Testis (tissue), 3 donors: Measurements from ENCODE around the gene KRT10. TPM values are rescaled to one million over a fixed set of nuclear protein-coding genes. Genes with fewer than 3 reads are reported as not detected.

Experiments used
- DNase-seq: peaks from one replicate; pipeline ENCODE4 v3.0.0-alpha.2; 2019
- H3K27ac ChIP-seq, 2 donors: fragments of 200-600 bp; sonication (generic); one replicate each; pipeline ENCODE4 v1.5.1; 2019
- H3K27me3 ChIP-seq: fragments of 200-600 bp; sonication (generic); one replicate; pipeline ENCODE4 v1.5.1; 2019
- H3K36me3 ChIP-seq: fragments of 200-600 bp; sonication (generic); one replicate; pipeline ENCODE4 v1.5.1; 2017; ENCODE audit warnings: low read depth; ENCODE audit errors: missing control alignments
- H3K4me1 ChIP-seq: fragments of 200-600 bp; sonication (generic); one replicate; pipeline ENCODE4 v1.5.1; 2019
- H3K4me3 ChIP-seq, 2 donors: fragments of 200-600 bp; sonication (generic); one replicate each; pipeline ENCODE4 v1.5.1; 2017 to 2019
- H3K9me3 ChIP-seq: fragments of 200-600 bp; sonication (generic); one replicate; pipeline ENCODE4 v1.5.1; 2017
- POLR2A ChIP-seq: fragments of 450-650 bp; IDR thresholded peaks from one replicate; pipeline ENCODE4 v1.6.1; 2017; ENCODE audit warnings: antibody characterized with exemption, mild to moderate bottlenecking, moderate library complexity
- WGBS, 2 donors: methylation state at CpG; one replicate each; pipeline ENCODE4 v1.1.5; 2018; 5-methylcytosine and 5-hydroxymethylcytosine counted together
- intact Hi-C: fragments of 100-400 bp; cut with DNase I; formaldehyde crosslinking; loops from one replicate; pipeline ENCODE4 v1.15.1; 2023; ENCODE audit warnings: low total_unique reads
- polyA plus RNA-seq: library from polyadenylated mRNA; stranded (reverse); fragments of 350-450 nt; fragmentation: Illumina TruSeq; extraction: RNeasy Lipid Tissue Mini Kit (QIAGEN cat#74804); gene quantifications from one replicate; pipeline ENCODE4 v1.2.3, GENCODE V29; 2014; ENCODE audit warnings: low read depth, low replicate concordance; ENCODE audit not compliant: insufficient read depth
- total RNA-seq, 2 donors: library from RNA; depleted of rRNA; stranded (reverse); fragments of >200 nt; gene quantifications; one replicate each; pipeline ENCODE4 v1.2.3, GENCODE V29; 2016
- TF ChIP-seq, protein P1 (sequence below), 3 experiments: fragments of 450-650 bp in 2 of 3; fragments of 200-600 bp in 1 of 3; sonication (generic) in 1 of 3; IDR thresholded peaks; one replicate each; pipeline ENCODE4 v1.5.1; 2016 to 2019; ENCODE audit warnings: antibody characterized with exemption in 3 of 3, mild to moderate bottlenecking in 2 of 3, moderate library complexity in 1 of 3

The KRT10 gene
- total and polyA plus RNA-seq, 3 donors from 2014 or later = 22.1 to 69.4 (median 25.8) TPM

DNA sequence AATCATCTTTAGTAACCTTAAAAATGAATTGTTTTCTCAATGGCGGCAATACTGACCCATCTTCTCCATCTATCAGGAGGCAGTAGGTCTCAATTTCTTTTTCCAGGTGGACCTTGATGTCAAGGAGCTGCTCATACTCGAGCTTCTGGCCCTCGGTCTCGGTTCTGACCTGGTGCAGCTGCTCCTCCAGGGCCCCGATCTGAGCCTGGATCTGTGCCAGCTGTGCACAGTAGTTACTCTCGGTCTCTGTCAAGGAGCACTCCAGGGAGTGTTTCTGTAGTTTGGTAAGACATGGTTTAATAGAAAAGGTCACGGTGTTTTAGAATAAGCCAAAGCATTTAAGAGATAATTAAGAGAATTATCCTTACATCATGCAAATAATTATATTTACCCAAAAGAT lies 45.0 kb downstream of the KRT10 start:
- no peak for DNase-seq
- 63 to 73% methylated on average over 7 of the region's 7 CpGs for WGBS, 2 donors
- Histone ChIP-seq H3K27me3 (no peaks in the 10 kb centered on the region), H3K36me3 (no peaks in the 10 kb centered on the region), H3K4me3 (no peak overlapping the region), H3K27ac (no peak overlapping the region), H3K9me3 (no peaks in the 10 kb centered on the region), H3K4me1 (no peaks in the 10 kb centered on the region)
- intact Hi-C loops = no loop called here
- TF ChIP-seq, protein P1, sequence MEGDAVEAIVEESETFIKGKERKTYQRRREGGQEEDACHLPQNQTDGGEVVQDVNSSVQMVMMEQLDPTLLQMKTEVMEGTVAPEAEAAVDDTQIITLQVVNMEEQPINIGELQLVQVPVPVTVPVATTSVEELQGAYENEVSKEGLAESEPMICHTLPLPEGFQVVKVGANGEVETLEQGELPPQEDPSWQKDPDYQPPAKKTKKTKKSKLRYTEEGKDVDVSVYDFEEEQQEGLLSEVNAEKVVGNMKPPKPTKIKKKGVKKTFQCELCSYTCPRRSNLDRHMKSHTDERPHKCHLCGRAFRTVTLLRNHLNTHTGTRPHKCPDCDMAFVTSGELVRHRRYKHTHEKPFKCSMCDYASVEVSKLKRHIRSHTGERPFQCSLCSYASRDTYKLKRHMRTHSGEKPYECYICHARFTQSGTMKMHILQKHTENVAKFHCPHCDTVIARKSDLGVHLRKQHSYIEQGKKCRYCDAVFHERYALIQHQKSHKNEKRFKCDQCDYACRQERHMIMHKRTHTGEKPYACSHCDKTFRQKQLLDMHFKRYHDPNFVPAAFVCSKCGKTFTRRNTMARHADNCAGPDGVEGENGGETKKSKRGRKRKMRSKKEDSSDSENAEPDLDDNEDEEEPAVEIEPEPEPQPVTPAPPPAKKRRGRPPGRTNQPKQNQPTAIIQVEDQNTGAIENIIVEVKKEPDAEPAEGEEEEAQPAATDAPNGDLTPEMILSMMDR (IDR thresholded peaks at IDR 0.05) = no peak
- TF ChIP-seq POLR2A = no peak

DNA sequence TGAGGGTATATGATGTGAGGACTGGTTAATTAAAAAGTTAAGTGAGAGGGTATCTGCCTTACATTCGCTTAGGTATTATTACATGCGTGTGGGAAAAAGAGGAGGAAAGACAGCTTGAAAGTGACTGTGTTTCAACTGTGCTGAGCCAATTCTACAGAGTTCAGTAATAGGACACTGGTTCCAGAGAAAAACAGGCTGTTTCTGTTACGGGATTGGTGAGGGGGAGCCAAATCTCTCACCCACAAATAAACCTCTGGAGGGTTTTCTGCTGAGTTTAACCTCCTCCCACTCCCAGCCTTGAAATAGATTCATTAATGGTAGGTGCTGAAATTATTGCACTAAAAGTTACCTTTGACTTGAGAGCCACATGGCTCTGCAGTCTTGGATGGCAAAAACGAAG lies 46.5 kb downstream of the KRT10 start:
- Histone ChIP-seq H3K27ac (peak overlapping the region in 1 of 2 donors; percentile 33), H3K4me1 (no peaks in the 10 kb centered on the region), H3K9me3 (no peaks in the 10 kb centered on the region), H3K27me3 (no peaks in the 10 kb centered on the region), H3K36me3 (no peaks in the 10 kb centered on the region), H3K4me3 (no peak overlapping the region)
- DNase-seq = no peak
- no peak for TF ChIP-seq POLR2A
- TF ChIP-seq, protein P1 (IDR thresholded peaks at IDR 0.05) = no peak
- intact Hi-C loops = no loop called here
- WGBS, 2 donors = 21 to 34% methylated on average over 4 of the region's 4 CpGs

DNA sequence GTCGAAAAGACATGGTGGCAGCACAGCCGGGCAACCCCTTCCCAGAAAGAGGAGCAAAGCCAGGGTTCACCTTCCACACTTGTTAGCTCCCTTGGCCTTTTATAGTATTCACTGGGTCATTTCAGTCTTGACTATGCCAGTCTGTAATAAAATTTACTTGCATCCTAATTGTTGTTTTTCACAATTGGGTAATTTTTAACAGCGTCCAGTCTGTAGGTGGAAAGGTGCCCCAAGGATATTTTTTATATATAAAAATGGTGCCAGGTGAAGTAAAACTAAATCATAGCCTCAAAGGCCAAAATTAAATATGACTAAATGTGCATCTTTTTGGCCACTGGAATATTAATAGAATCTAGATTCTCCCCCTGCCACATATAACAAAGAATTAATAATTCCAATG lies 50.3 kb downstream of the KRT10 start, which contains the start of gene KRT26:
Gene KRT26 (minus strand): TSS at position 101 of the 400 bp plus-strand sequence. CDS start 88 bp downstream, at position 13.
- H3K4me1 ChIP-seq = no peaks in the 10 kb centered on the region
- H3K36me3 ChIP-seq = no peaks in the 10 kb centered on the region
- no peak for DNase-seq

More for the DNA sequence above, 50.3 kb downstream of the KRT10 start, which contains the start of gene KRT26:
- H3K9me3 ChIP-seq = no peaks in the 10 kb centered on the region
- 90 to 95% methylated on average over 3 of the region's 3 CpGs for WGBS, 2 donors
- no peak within 1 kb of the TSS for H3K4me3 ChIP-seq
- intact Hi-C loops = no loop called here
- no peaks in the 10 kb centered on the region for H3K27me3 ChIP-seq
- no peak within 1 kb of the TSS for H3K27ac ChIP-seq
- no peak for TF ChIP-seq POLR2A
- TF ChIP-seq, protein P1 (IDR thresholded peaks at IDR 0.05) = no peak

Other genes with a start within 250 kb of the KRT10 start
- 10 to 100 TPM; 80.3 to 81.6 TPM for gene SMARCE1, start 174.8 kb downstream of the KRT10 start, total RNA-seq
- gene SMARCE1, start 174.8 kb downstream of the KRT10 start, polyA plus RNA-seq = 86.4 TPM
- gene KRT222, start 157.4 kb downstream of the KRT10 start, total RNA-seq = 1 to 10 TPM; 1.2 to 3.1 TPM
- 1.0 TPM for gene KRT222, start 157.4 kb downstream of the KRT10 start, polyA plus RNA-seq
- gene KRT24, start 118.9 kb downstream of the KRT10 start, total RNA-seq = under 1 TPM in 1 of 2 donors, not detected in 1; 0.12 TPM
- not detected for gene KRT24, start 118.9 kb downstream of the KRT10 start, polyA plus RNA-seq
- gene KRT25, start 67.3 kb downstream of the KRT10 start, total RNA-seq = 1 to 10 TPM; 1.2 to 1.3 TPM
- 1.6 TPM for gene KRT25, start 67.3 kb downstream of the KRT10 start, polyA plus RNA-seq
- under 1 TPM; 0.62 to 0.79 TPM for gene KRT26, start 50.4 kb downstream of the KRT10 start, total RNA-seq
- 0.30 TPM for gene KRT26, start 50.4 kb downstream of the KRT10 start, polyA plus RNA-seq
- 1 to 10 TPM in 1 of 2 donors, under 1 TPM in 1; 0.87 to 1.4 TPM for gene KRT27, start 40.1 kb downstream of the KRT10 start, total RNA-seq
- gene KRT27, start 40.1 kb downstream of the KRT10 start, polyA plus RNA-seq = 0.58 TPM
- under 1 TPM; 0.43 to 0.87 TPM for gene KRT28, start 22.7 kb downstream of the KRT10 start, total RNA-seq
- gene KRT28, start 22.7 kb downstream of the KRT10 start, polyA plus RNA-seq = 0.37 TPM
- under 1 TPM; 0.63 to 0.68 TPM for gene KRT12, start 44.6 kb upstream of the KRT10 start, total RNA-seq
- gene KRT12, start 44.6 kb upstream of the KRT10 start, polyA plus RNA-seq = 0.26 TPM
- not detected for gene KRT20, start 62.6 kb upstream of the KRT10 start, total RNA-seq
- not detected for gene KRT20, start 62.6 kb upstream of the KRT10 start, polyA plus RNA-seq
- gene KRT23, start 115.0 kb upstream of the KRT10 start, total RNA-seq = 10 to 100 TPM; 14.0 to 17.3 TPM
- gene KRT23, start 115.0 kb upstream of the KRT10 start, polyA plus RNA-seq = 52.2 TPM
- gene KRT39, start 144.3 kb upstream of the KRT10 start, total RNA-seq = not detected
- not detected for gene KRT39, start 144.3 kb upstream of the KRT10 start, polyA plus RNA-seq
- gene KRT40, start 161.7 kb upstream of the KRT10 start, total RNA-seq = under 1 TPM in 1 of 2 donors, not detected in 1; 0.16 TPM
- 0.45 TPM for gene KRT40, start 161.7 kb upstream of the KRT10 start, polyA plus RNA-seq
- not detected for gene KRTAP3-3, start 171.6 kb upstream of the KRT10 start, total RNA-seq
- gene KRTAP3-3, start 171.6 kb upstream of the KRT10 start, polyA plus RNA-seq = not detected
- not detected for gene KRTAP3-2, start 177.3 kb upstream of the KRT10 start, total RNA-seq
- not detected for gene KRTAP3-2, start 177.3 kb upstream of the KRT10 start, polyA plus RNA-seq
- gene KRTAP3-1, start 186.5 kb upstream of the KRT10 start, total RNA-seq = not detected
- gene KRTAP3-1, start 186.5 kb upstream of the KRT10 start, polyA plus RNA-seq = not detected
- gene KRTAP1-5, start 204.6 kb upstream of the KRT10 start, total RNA-seq = not detected
- not detected for gene KRTAP1-5, start 204.6 kb upstream of the KRT10 start, polyA plus RNA-seq
- not detected for gene KRTAP1-4, start 207.6 kb upstream of the KRT10 start, total RNA-seq
- gene KRTAP1-4, start 207.6 kb upstream of the KRT10 start, polyA plus RNA-seq = not detected
- not detected for gene KRTAP1-3, start 212.3 kb upstream of the KRT10 start, total RNA-seq
- not detected for gene KRTAP1-3, start 212.3 kb upstream of the KRT10 start, polyA plus RNA-seq
- gene KRTAP1-1, start 218.8 kb upstream of the KRT10 start, total RNA-seq = not detected
- not detected for gene KRTAP1-1, start 218.8 kb upstream of the KRT10 start, polyA plus RNA-seq
- not detected for gene KRTAP2-1, start 224.7 kb upstream of the KRT10 start, total RNA-seq
- not detected for gene KRTAP2-1, start 224.7 kb upstream of the KRT10 start, polyA plus RNA-seq
- not detected for gene KRTAP2-2, start 232.6 kb upstream of the KRT10 start, total RNA-seq
- gene KRTAP2-2, start 232.6 kb upstream of the KRT10 start, polyA plus RNA-seq = not detected
- not detected for gene KRTAP2-3, start 237.5 kb upstream of the KRT10 start, total RNA-seq
- gene KRTAP2-3, start 237.5 kb upstream of the KRT10 start, polyA plus RNA-seq = not detected
- gene KRTAP2-4, start 243.3 kb upstream of the KRT10 start, total RNA-seq = not detected
- gene KRTAP2-4, start 243.3 kb upstream of the KRT10 start, polyA plus RNA-seq = not detected